GM21528 (cell line): Measurements from ENCODE around the gene HS6ST1.
A peak's percentile ranks its signal among the peaks of the same experiment; 100 is the strongest.

Experiments
- ATAC-seq: cut with Tn5 transposase; IDR thresholded peaks from one replicate; pipeline ENCODE4 v1.9.1; 2021; ENCODE audit warnings: mild to moderate bottlenecking, moderate library complexity; ENCODE audit not compliant: unreplicated experiment, low FRiP score

Gene HS6ST1

GRCh38 chr2:128311755-128312341 lies 6.8 kb downstream of the HS6ST1 start:
- ATAC-seq = no peak

GRCh38 chr2:128311216-128311754 lies 7.4 kb downstream of the HS6ST1 start:
- no peak for ATAC-seq

- no peak for ATAC-seq
Observed at GRCh38 chr2:128310761-128311160, 7.9 kb downstream of the HS6ST1 start.

GRCh38 chr2:128310094-128310716 lies 8.5 kb downstream of the HS6ST1 start:
- no peak for ATAC-seq

GRCh38 chr2:128309280-128310093 lies 9.2 kb downstream of the HS6ST1 start:
- ATAC-seq = no peak

- no peak for ATAC-seq
Observed at GRCh38 chr2:128308889-128309279, 9.8 kb downstream of the HS6ST1 start.

- no peak for ATAC-seq
Observed at GRCh38 chr2:128308284-128308731, 10.4 kb downstream of the HS6ST1 start.

- ATAC-seq = no peak
Observed at GRCh38 chr2:128307595-128307994, 11.1 kb downstream of the HS6ST1 start.

GRCh38 chr2:128306931-128307460 lies 11.7 kb downstream of the HS6ST1 start:
- no peak for ATAC-seq

GRCh38 chr2:128306081-128306930 lies 12.4 kb downstream of the HS6ST1 start:
- ATAC-seq = no peak

GRCh38 chr2:128305555-128306080 lies 13.1 kb downstream of the HS6ST1 start:
- peak; percentile 46 for ATAC-seq

GRCh38 chr2:128304715-128305554 lies 13.7 kb downstream of the HS6ST1 start:
- ATAC-seq = no peak

GRCh38 chr2:128304330-128304714 lies 14.3 kb downstream of the HS6ST1 start:
- ATAC-seq = no peak

- no peak for ATAC-seq
Observed at GRCh38 chr2:128303911-128304310, 14.8 kb downstream of the HS6ST1 start.

- ATAC-seq = no peak
Observed at GRCh38 chr2:128303095-128303791, 15.4 kb downstream of the HS6ST1 start.

GRCh38 chr2:128302744-128303067 lies 16.0 kb downstream of the HS6ST1 start:
- ATAC-seq = no peak

GRCh38 chr2:128302011-128302743 lies 16.5 kb downstream of the HS6ST1 start:
- no peak for ATAC-seq

GRCh38 chr2:128301501-128301966 lies 17.1 kb downstream of the HS6ST1 start:
- no peak for ATAC-seq
